HG03064 (cell line): ENCODE results near the gene THBS1.

Source experiments
- ATAC-seq: cut with Tn5 transposase; IDR thresholded peaks from one replicate; pipeline ENCODE4 v1.9.1; 2021; ENCODE audit warnings: low read depth; ENCODE audit not compliant: unreplicated experiment

Gene THBS1

GRCh38 chr15:39580485-39581241 lies at the start of gene THBS1:
Gene THBS1 (plus strand): TSS chr15:39581079. CDS start chr15:39581858, 779 bp downstream.
- ATAC-seq: no peak

GRCh38 chr15:39534996-39535395 lies 45.9 kb upstream of the THBS1 start:
- ATAC-seq: no peak

GRCh38 chr15:39535466-39535865 lies 45.4 kb upstream of the THBS1 start:
- no peak for ATAC-seq

- no peak for ATAC-seq
Measured at GRCh38 chr15:39538936-39539335, 41.9 kb upstream of the THBS1 start.

GRCh38 chr15:39539466-39539865 lies 41.4 kb upstream of the THBS1 start:
- no peak for ATAC-seq

- ATAC-seq: no peak
Measured at GRCh38 chr15:39539973-39540558, 40.8 kb upstream of the THBS1 start.

GRCh38 chr15:39542385-39543065 lies 38.4 kb upstream of the THBS1 start:
- ATAC-seq: no peak

- no peak for ATAC-seq
Measured at GRCh38 chr15:39543651-39544050, 37.2 kb upstream of the THBS1 start.

GRCh38 chr15:39546842-39547241 lies 34.0 kb upstream of the THBS1 start:
- ATAC-seq: no peak

- ATAC-seq: no peak
Measured at GRCh38 chr15:39548561-39548960, 32.3 kb upstream of the THBS1 start.

- no peak for ATAC-seq
Measured at GRCh38 chr15:39549912-39550311, 31.0 kb upstream of the THBS1 start.

GRCh38 chr15:39551476-39551875 lies 29.4 kb upstream of the THBS1 start:
- ATAC-seq: no peak

GRCh38 chr15:39552556-39552955 lies 28.3 kb upstream of the THBS1 start:
- ATAC-seq: no peak

GRCh38 chr15:39553947-39554693 lies 26.8 kb upstream of the THBS1 start:
- ATAC-seq: no peak

- no peak for ATAC-seq
Measured at GRCh38 chr15:39554746-39555387, 26.0 kb upstream of the THBS1 start.

- no peak for ATAC-seq
Measured at GRCh38 chr15:39555885-39556284, 25.0 kb upstream of the THBS1 start.

- ATAC-seq: no peak
Measured at GRCh38 chr15:39556461-39556860, 24.4 kb upstream of the THBS1 start.

GRCh38 chr15:39558421-39558820 lies 22.5 kb upstream of the THBS1 start:
- no peak for ATAC-seq

- ATAC-seq: no peak
Measured at GRCh38 chr15:39564972-39565665, 15.8 kb upstream of the THBS1 start.

- no peak for ATAC-seq
Measured at GRCh38 chr15:39565851-39566250, 15.0 kb upstream of the THBS1 start.
